B cell (primary cell): ENCODE results near the gene PAK3. TPM values are rescaled to one million over a fixed set of nuclear protein-coding genes. Genes with fewer than 3 reads are reported as not detected.

Source experiments
- ATAC-seq: fragments of 200-7000 bp; cut with Tn5 transposase; one replicate; pipeline ENCODE4 v1.10.0; 2021; ENCODE audit warnings: low read depth, mild to moderate bottlenecking, moderate number of reproducible peaks, moderate library complexity
- CTCF ChIA-PET: fragments of 350-600 bp; sonication (Branson Sonifier 250); formaldehyde crosslinking; loops from one replicate; lab custom pipeline; 2021; ENCODE audit warnings: antibody characterized with exemption, inconsistent platforms; lab: Charles Lee
- POLR2A ChIA-PET: fragments of 350-600 bp; sonication (Branson Sonifier 250); formaldehyde crosslinking; loops from one replicate; lab custom pipeline; 2021; ENCODE audit warnings: antibody characterized with exemption; lab: Charles Lee
- DNase-seq: peaks from one replicate; pipeline ENCODE4 v3.0.0; 2013
- H2AFZ ChIP-seq: 2 replicates; pipeline ENCODE4 v1.6.1; 2012; ENCODE audit warnings: mild to moderate bottlenecking, low read depth, low read length; ENCODE audit not compliant: insufficient read depth, poor library complexity, severe bottlenecking
- H3K27ac ChIP-seq, 2 donors: 1 replicate in 1 of 2; 2 replicates in 1 of 2; pipeline ENCODE4 v1.5.1; 2012 to 2013; ENCODE audit warnings: low read length in 2 of 2, mild to moderate bottlenecking in 2 of 2, moderate library complexity in 1 of 2
- H3K27me3 ChIP-seq, 4 experiments: fragments of 200-600 bp in 1 of 4; sonication (generic) in 1 of 4; replicated peaks in 1 of 4; 1 replicate in 2 of 4; 2 replicates in 2 of 4; pipeline versions ENCODE4 v1.6.1 to v1.7.0; 2013 to 2016; ENCODE audit warnings: low read length in 3 of 4, mild to moderate bottlenecking in 2 of 4, mixed read lengths in 1 of 4, moderate library complexity in 1 of 4; ENCODE audit not compliant: insufficient read depth in 4 of 4, control insufficient read depth in 3 of 4; ENCODE audit errors: control extremely low read depth in 1 of 4
- H3K36me3 ChIP-seq, 2 experiments: replicated peaks in 1 of 2; 1 replicate in 1 of 2; 2 replicates in 1 of 2; pipeline versions ENCODE4 v1.6.1 to v1.7.1; 2013; ENCODE audit warnings: low read length in 1 of 2; ENCODE audit not compliant: insufficient read depth in 2 of 2, control insufficient read depth in 1 of 2; ENCODE audit errors: control extremely low read depth in 1 of 2, extremely low read depth in 1 of 2
- H3K4me1 ChIP-seq, 2 donors: fragments of 200-600 bp in 1 of 2; sonication (generic) in 1 of 2; 1 replicate in 1 of 2; 2 replicates in 1 of 2; pipeline versions ENCODE4 v1.5.1 to v1.6.1; 2013 to 2017; ENCODE audit warnings: low read length in 2 of 2; ENCODE audit not compliant: control insufficient read depth in 2 of 2, insufficient read depth in 2 of 2
- H3K4me2 ChIP-seq: replicated peaks from 2 replicates; pipeline ENCODE3; 2012; ENCODE audit warnings: mild to moderate bottlenecking, low read depth, low read length; ENCODE audit not compliant: poor library complexity, severe bottlenecking
- H3K4me3 ChIP-seq, 5 experiments: fragments of 200-600 bp in 1 of 5; sonication (generic) in 1 of 5; 1 replicate in 3 of 5; 2 replicates in 2 of 5; pipeline versions ENCODE4 v1.5.1 to v1.7.0; 2011 to 2016; ENCODE audit warnings: low read length in 4 of 5, mild to moderate bottlenecking in 4 of 5, low read depth in 2 of 5, control low read depth in 1 of 5, moderate library complexity in 1 of 5; ENCODE audit not compliant: insufficient read depth in 1 of 5; ENCODE audit errors: control extremely low read depth in 1 of 5, extremely low read depth in 1 of 5
- H3K79me2 ChIP-seq: fragments of 200-600 bp; sonication (generic); one replicate; pipeline ENCODE4 v1.6.0; 2016; ENCODE audit warnings: low read length; ENCODE audit not compliant: control insufficient read depth, insufficient read depth
- H3K9ac ChIP-seq: fragments of 200-600 bp; sonication (generic); 2 replicates; pipeline ENCODE4 v1.6.1; 2017; ENCODE audit warnings: mild to moderate bottlenecking, low read length, moderate library complexity
- H3K9me3 ChIP-seq, 3 donors: one replicate each; pipeline versions ENCODE4 v1.6.1 to v1.7.1; 2013; ENCODE audit warnings: low read length in 2 of 3; ENCODE audit not compliant: control insufficient read depth in 2 of 3, insufficient read depth in 1 of 3; ENCODE audit errors: control extremely low read depth in 1 of 3
- H4K20me1 ChIP-seq: 2 replicates; pipeline ENCODE4 v1.6.0; 2012; ENCODE audit warnings: mild to moderate bottlenecking, low read length; ENCODE audit not compliant: insufficient read depth, control insufficient read depth, poor library complexity, severe bottlenecking
- H3K27ac Mint-ChIP-seq: one replicate; pipeline ENCODE4 v1.8.0; 2021; ENCODE audit warnings: mixed read lengths
- H3K27me3 Mint-ChIP-seq: one replicate; pipeline ENCODE4 v1.8.0; 2021; ENCODE audit warnings: mixed read lengths
- H3K4me1 Mint-ChIP-seq: one replicate; pipeline ENCODE4 v1.8.0; 2021; ENCODE audit warnings: mixed read lengths
- H3K4me3 Mint-ChIP-seq: one replicate; pipeline ENCODE4 v1.8.0; 2021; ENCODE audit warnings: mixed read lengths
- H3K9me3 Mint-ChIP-seq: one replicate; pipeline ENCODE4 v1.8.0; 2022; ENCODE audit warnings: mixed read lengths; ENCODE audit not compliant: insufficient read depth
- CTCF ChIP-seq: fragments of 200-600 bp; IDR thresholded peaks from one replicate; pipeline ENCODE4 v1.8.0; 2022; ENCODE audit warnings: antibody characterized with exemption, mild to moderate bottlenecking
- EZH2 ChIP-seq: IDR thresholded peaks from 2 replicates; pipeline ENCODE4 v1.6.1; 2012; ENCODE audit warnings: borderline replicate concordance, low read depth, mild to moderate bottlenecking, moderate library complexity, low read length; ENCODE audit not compliant: insufficient read depth, poor library complexity, severe bottlenecking
- intact Hi-C: fragments of 100-400 bp; cut with micrococcal nuclease; formaldehyde crosslinking; loops from one replicate; pipeline ENCODE4 v1.10.0; 2022
- polyA plus RNA-seq: library from polyadenylated mRNA; depleted of rRNA; stranded (reverse); fragments of >200 nt; gene quantifications from 2 replicates; pipeline ENCODE4 v1.2.3, GENCODE V29; 2012
- total RNA-seq, 2 donors: library from RNA; stranded (reverse); fragments of 120-200 nt in 1 of 2; gene quantifications; 1 replicate in 1 of 2; 2 replicates in 1 of 2; pipeline versions ENCODE4 v1.2.3 to v1.2.4, GENCODE V29; 2013 to 2022

The PAK3 gene
- total and polyA plus RNA-seq, 2 donors (not counting 1 experiment from before 2014, with no cell fraction given), result 0.17 TPM; not detected in 1

GRCh38 chrX:111131572-111131971, 35.6 kb downstream of the PAK3 start:
- Mint-ChIP-seq H3K4me1 (no peaks in the 10 kb centered on the region), H3K27ac (no peak overlapping the region), H3K4me3 (no peak overlapping the region), H3K27me3 (no peaks in the 10 kb centered on the region), H3K9me3 (no peaks in the 10 kb centered on the region)
- Histone ChIP-seq H3K4me2 (no peak overlapping the region), H4K20me1 (no peaks in the 10 kb centered on the region), H3K27ac (no peak overlapping the region), H2AFZ (no peak overlapping the region), H3K9me3 (no peaks in the 10 kb centered on the region), H3K4me1 (no peaks in the 10 kb centered on the region), H3K79me2 (no peaks in the 10 kb centered on the region), H3K36me3 (no peaks in the 10 kb centered on the region), H3K4me3 (no peak overlapping the region), H3K27me3 (no peaks in the 10 kb centered on the region), H3K9ac (no peak overlapping the region)
- intact Hi-C loops, result no loop called here
- TF ChIP-seq CTCF (no peak), EZH2 (no peak)
- ATAC-seq, result no peak
- ChIA-PET CTCF (no interaction called here), POLR2A (no interaction called here)
- no peak for DNase-seq

- ATAC-seq, result no peak
- H3K27me3 Mint-ChIP-seq, result no peaks in the 10 kb centered on the region
- no peaks in the 10 kb centered on the region for H3K9me3 Mint-ChIP-seq
- Histone ChIP-seq H2AFZ (no peak overlapping the region), H3K4me1 (no peaks in the 10 kb centered on the region), H3K27me3 (no peaks in the 10 kb centered on the region), H3K79me2 (no peaks in the 10 kb centered on the region), H3K4me3 (no peak overlapping the region), H3K27ac (no peak overlapping the region), H3K9me3 (no peaks in the 10 kb centered on the region), H3K9ac (no peak overlapping the region), H3K4me2 (no peak overlapping the region), H3K36me3 (no peaks in the 10 kb centered on the region), H4K20me1 (no peaks in the 10 kb centered on the region)
- POLR2A ChIA-PET, result no interaction called here
- CTCF ChIA-PET, result no interaction called here
- no peak for TF ChIP-seq CTCF
- no peak for TF ChIP-seq EZH2
- no peak overlapping the region for H3K4me3 Mint-ChIP-seq
- no peaks in the 10 kb centered on the region for H3K4me1 Mint-ChIP-seq
- intact Hi-C loops, result no loop called here
- H3K27ac Mint-ChIP-seq, result no peak overlapping the region
- DNase-seq, result no peak
Observed at GRCh38 chrX:111133389-111133788, 37.4 kb downstream of the PAK3 start.
